Left renal cortex interstitium (tissue), 4 donors: ENCODE data around the gene ZFHX3. TPM values are rescaled to one million over a fixed set of nuclear protein-coding genes. Genes with fewer than 3 reads are reported as not detected.

Source experiments
- DNase-seq, 4 donors: peaks; one replicate each; pipeline ENCODE4 v3.0.0-alpha.2; 2013; ENCODE audit warnings: low read depth in 4 of 4, low spot score in 2 of 4, missing footprints in 1 of 4
- polyA plus RNA-seq, 4 donors: library from polyadenylated mRNA; unstranded; fragments of 120-200 nt; gene quantifications; one replicate each; pipeline ENCODE4 v1.2.1, GENCODE V29; 2013; ENCODE audit not compliant: insufficient read length in 4 of 4

The ZFHX3 gene
- polyA plus RNA-seq, 4 donors = 15.6 to 25.4 (median 20.6) TPM

DNA sequence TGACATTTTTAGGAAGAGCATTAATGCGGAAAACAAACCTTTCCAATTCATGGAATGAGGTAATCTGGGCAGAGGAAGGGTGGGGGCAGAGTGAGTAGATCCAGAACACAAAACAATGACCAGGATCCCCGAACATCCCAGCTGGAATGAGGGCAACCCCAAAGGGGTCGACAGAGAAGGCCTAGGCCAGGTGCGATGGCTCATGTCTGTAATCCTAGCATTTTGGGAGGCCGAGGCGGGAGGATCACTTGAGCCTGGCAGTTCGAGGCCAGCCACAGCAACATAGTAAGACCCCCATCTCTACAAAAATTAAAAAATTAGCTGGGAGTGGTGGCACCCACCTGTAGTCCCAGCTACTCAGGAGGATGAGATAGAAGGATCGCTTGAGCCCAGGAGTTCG, 64.7 kb downstream of the ZFHX3 start:
- DNase-seq = no peak

DNA sequence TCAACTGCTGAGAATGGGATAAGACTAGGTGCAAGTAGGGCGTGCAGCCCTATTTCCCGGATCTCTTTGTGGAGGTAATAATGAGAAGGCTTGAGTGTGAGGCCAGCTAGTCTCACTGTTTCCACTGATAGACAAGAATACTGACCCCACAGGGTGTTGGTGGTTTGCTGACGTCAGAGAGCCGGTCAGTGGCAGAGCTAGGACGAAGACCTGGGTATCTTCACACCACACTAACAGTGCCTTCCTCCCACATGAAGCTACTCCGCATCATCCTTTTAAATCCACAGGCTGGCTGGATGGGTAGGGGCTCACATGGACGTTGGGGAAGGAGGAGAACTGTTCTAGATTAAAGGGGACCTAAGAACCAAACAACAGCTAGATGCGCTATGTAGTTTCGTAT, 68.0 kb downstream of the ZFHX3 start:
- DNase-seq = no peak

GRCh38 chr16:72978212-72978611, 69.7 kb downstream of the ZFHX3 start:
- no peak for DNase-seq

DNA sequence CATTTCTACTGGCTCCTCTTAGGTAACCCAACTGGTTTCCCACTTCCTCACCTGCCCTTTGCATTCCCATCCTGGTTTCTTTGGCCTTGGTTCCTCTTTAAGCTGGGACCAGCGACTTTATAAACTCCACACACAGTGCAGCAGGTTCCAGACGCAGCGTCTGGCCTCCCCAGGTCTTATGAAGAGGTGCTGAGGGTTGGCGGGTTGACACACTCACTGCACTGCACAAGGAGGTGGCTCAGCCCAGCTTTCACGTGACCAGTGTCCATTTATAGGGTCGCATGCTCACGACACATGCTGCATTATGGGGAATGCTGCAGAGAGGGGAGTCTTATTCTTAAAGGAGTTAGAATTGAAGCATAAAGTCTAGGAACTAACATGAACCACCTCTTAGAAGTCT, 70.8 kb downstream of the ZFHX3 start:
- DNase-seq = no peak

DNA sequence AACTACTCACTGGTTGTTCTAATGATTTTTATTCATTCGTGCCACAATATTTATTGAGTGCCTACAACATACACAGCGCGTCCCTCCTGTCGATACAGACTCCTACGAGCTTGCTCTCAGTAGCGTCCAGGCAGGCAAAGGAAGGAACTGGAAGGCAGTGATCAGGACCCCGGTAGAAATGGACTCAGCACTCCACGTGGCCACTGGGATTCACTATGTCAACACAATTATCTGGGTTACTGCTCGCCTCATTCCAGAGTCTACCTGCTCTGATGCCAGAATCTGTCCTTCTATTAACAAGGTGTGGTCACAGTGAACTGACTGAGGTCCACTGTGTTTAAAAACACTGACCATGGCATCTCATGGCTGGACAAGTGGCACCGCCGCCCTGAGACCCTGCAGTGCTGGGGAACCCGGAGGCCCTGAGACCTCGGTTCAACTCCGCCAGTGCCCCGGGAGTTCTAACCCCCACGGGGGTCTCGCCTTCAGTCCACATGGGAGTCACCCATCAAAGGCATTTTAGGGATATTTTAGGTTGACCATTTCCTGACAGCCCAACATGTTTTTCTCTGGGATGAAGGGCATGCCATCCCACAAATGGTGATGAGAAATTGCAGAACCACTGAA, 71.4 kb downstream of the ZFHX3 start:
- DNase-seq = no peak

GRCh38 chr16:72975809-72976437, 72.0 kb downstream of the ZFHX3 start:
- DNase-seq = no peak

DNA sequence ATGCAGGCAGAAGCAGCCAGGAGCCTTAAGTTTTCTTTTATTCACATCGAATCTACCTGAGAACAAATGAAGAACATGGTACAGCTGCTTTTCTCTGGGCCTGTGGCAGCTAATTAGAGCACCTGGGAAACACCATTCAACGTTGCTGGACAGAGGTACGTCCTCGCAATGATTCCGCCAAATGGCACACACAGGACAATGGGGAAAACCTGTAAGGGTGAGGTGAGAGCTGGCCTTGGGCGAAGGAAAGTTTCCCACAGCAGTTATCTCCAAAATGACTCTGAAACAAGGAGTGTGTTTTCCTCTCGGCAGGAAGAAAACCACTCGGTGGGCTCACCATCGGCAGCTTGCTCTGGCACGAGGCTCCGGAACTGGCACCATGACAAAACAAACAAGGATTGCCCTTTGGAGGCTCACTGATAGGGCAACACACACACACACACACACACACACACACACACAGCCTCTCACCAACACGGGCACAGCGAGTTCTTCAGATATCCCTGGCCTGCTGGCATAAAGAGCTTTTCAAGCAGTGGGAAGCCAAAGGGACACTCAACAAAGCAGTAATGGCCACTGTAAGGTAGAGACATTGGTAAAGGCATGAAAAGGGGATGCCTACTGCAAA, 73.7 kb downstream of the ZFHX3 start:
- DNase-seq = no peak

- no peak for DNase-seq
Observed at GRCh38 chr16:72972878-72973571, 74.9 kb downstream of the ZFHX3 start.

DNA sequence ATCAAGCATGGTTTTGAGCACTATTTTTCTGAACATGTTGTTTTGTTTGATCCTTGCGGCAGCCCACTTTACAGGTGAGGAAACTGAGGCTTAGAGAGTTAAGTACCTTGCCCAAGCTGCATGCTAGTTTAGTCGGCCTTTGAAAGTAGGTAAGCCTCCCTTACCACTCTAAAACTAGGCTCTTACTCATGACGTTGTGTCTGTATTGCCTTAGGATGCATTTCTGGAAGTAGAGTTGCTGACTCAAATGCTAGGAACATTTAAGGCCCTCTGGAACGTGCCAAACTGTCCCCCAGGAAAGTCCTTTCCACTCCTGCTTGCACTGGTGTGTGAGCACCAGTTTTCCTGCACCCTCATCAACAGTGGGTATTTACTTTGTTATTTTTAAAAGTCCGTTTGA, 76.6 kb downstream of the ZFHX3 start:
- DNase-seq = no peak

GRCh38 chr16:72970656-72971055, 77.3 kb downstream of the ZFHX3 start:
- DNase-seq = no peak

DNA sequence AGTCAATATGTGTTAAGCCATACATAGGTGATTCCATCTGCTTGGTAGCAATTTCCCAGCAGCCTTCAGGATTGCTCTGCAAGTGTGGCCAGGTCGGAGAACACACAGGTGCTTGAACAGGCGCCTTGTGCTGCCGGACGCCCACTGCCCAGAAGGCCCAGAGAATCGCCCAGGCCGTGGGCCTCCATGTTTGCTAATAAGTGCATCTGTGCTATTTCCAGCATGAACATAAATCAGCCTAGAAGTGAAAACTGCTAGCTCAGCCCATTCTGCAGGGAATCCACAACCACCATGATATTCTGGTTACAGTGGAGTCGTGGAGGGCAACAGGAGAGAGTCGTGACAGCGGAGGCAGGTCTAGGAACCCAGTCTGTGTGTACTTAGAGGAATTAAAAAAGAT, 78.1 kb downstream of the ZFHX3 start:
- no peak for DNase-seq

DNA sequence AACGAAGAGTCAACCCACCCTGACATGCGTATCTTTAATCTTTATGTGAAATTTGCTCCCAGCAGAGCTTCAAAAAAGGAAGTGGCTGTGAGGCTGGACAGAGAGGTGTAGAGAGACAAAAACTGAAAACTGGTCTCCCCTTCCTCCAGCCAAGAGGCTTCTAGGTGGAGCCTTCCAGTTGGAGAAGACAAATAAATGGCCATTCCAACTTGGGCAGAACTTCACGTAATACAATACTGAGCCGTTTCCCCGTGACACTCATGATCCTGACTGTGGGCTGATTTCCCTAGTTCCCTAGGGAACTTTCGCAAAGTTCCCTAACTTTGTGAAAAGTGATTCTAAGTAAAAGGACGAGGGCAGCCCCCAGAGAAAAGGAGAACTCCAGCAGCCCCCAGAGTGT, 78.8 kb downstream of the ZFHX3 start:
- no peak for DNase-seq

DNA sequence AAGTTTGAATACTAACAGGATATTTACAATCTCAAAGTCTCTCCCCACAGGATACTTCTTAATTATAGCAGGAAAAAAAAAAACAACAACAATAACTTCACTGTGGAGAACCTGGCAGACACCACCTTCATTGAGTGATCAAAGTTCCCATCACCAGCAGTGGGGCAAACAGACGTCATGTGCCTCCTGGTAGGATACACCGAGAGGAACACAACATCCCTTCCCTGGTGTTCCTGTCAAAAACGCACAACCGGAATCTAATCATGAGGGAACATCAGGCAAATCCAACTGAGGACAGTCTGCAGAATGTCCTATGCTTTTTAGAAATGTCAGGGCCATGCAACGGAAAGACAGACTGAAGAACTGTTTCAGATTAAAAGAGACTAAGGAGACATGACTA, 80.0 kb downstream of the ZFHX3 start:
- DNase-seq = no peak

- no peak for DNase-seq
Observed at GRCh38 chr16:72963533-72964315, 84.2 kb downstream of the ZFHX3 start.

DNA sequence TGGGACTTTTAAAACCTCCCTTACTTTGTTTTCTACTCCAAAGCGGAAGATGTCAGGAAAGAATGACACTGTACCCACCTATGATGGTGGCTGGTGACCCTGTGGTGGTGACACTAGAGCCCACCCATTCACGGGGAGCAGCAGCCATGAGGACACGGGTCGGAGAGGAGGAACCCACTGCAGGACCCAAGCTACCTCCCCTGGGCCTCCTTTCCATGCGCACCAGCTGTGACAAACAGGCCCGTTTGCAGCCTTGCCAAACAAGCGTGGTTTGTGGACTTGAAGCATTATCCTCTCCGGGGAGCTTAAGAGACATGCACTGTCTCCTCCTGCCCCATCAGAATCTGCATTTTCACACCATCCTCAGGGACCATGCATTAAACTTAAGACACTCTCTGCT, 85.6 kb downstream of the ZFHX3 start:
- no peak for DNase-seq

DNA sequence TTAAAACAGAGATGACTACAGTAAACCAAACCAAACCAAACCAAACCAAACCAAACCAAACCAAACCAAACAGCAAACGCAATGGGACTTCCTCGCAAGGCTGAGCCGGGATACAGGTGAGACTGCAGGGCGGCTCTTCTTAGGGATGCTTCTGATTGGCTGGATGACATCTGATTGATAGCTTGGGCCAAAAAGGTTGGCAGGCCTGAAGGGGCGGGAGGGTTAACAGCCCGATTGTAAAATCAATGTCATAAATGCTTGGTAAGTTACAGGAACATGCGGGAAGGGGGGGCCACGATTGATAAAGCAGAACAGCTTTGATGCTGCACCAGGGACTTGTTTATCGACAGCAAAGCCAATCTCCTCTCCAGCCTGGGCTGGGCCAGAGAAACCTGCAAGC, 86.1 kb downstream of the ZFHX3 start:
- no peak for DNase-seq

GRCh38 chr16:72961115-72961832, 86.7 kb downstream of the ZFHX3 start:
- no peak for DNase-seq

DNA sequence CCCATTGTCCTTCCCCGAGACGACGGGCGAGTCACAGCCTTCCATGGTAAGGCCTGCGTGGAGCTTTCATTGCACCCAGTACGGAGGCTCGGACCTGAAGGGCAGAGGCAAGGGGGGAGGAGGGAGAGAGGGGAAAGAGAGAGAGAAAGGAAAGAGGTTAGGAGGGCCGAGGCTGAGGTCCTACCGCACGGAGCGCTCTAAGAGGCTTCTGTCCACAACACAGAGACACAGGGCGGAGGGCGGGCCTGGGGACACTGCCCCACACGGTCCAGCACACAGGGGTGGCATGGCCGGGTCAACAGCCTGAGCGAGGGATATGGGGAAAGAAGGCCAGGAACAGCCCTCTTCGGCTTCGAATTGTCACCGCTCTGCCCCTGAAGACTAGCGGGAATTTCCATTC, 87.8 kb downstream of the ZFHX3 start:
- DNase-seq = no peak

- no peak for DNase-seq
Observed at GRCh38 chr16:72959301-72959996, 88.5 kb downstream of the ZFHX3 start.
